HG02610 (cell line): Measurements from ENCODE around the gene HORMAD2.

Experiments
- ATAC-seq: cut with Tn5 transposase; IDR thresholded peaks from one replicate; pipeline ENCODE4 v1.9.1; 2021; ENCODE audit warnings: mild to moderate bottlenecking, moderate library complexity; ENCODE audit not compliant: unreplicated experiment

Gene HORMAD2

DNA sequence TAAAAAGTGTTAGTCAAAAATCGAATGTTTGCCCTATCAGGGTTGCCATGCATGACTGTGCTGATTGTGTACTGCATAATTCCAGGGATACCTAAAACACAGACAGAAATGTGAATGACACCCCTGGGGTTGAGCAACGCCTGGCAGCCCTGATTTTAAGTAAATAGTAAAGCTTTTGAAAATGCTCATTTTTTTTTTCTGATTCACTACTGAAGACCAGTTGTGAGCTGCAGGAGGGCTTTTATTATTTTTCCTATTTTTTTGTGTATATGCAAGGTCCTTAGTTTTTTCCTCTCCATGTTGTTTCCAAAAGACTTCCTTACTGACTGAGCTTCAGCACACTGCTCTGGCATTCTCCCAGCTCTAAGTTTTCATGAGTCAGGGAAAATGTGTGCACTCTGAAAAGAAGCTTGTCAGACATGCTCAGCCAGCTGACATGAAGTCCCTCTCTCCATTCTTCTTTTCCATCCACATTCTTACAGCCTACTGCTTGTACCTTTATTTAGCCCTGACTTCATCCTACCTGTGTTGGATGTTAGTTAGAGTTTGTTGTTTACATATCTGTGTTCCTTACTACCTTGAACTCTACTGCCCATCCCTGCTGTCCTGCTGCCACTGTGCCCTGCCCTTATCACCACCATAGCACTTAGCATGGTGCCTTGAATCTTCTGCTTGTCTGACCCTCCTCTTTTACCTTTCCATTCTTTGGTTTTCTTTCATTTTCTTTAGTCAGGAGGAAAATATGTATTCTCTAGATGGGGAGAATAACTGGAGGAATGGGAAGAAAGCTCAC lies 79.5 kb downstream of the HORMAD2 start:
- ATAC-seq: no peak

DNA sequence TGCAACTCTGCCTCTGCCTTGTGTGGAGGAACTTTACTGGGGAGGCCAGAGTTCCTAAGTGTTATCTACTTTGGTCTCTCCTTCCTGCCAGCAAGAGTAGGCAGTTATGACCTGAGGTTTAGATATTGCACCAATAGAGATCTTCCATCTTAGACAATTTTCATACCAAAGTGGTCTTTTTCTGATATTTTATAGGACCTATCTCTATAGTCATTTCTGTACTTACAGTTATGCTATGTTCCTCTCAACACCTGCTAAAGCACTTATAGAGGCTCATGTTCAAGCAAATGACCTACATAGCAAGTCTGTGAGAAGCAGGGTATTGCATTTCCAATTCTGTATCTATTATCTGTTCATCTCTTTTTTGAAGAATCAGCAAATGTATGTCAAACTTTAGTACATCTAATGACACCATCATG lies 80.8 kb downstream of the HORMAD2 start:
- no peak for ATAC-seq

DNA sequence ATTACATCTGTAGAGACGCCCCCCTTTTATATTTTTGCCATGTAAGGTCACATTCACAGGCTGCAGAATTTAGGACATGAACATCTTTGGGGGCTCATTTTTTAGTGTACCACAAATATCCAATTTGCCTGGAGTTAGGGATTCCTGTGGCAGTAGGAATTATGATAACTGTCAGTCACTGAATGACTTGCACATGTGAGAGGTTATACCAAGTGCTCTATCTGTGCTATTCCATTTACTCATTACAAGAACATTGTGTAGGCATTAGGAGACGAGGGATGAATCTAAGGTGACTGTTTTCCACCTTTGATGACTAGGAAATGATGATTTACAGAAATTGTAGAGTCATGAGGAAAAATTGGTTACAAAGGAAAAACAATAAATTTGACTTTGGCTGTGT lies 87.0 kb downstream of the HORMAD2 start:
- no peak for ATAC-seq

DNA sequence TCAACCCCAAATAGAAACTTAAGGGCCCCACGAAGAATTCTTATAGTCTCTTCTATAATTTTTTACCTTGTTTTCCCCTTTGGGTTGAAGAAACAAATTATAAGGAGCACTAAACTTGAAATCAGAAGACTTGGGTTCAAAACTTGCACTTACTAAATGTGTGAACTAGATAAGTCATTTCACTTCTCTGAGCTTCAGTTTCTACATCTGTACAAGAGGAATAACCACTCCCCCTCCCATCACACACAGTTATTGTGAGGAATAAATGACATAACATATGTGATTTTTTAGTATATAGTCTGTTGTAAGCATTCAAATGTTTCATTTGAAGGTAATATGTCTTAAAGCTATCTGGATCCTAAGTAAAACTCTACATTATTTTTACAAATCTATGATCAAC lies 87.5 kb downstream of the HORMAD2 start:
- ATAC-seq: no peak

- no peak for ATAC-seq
These were observed 88.7 kb downstream of the HORMAD2 start for GRCh38 chr22:30169002-30169401.

DNA sequence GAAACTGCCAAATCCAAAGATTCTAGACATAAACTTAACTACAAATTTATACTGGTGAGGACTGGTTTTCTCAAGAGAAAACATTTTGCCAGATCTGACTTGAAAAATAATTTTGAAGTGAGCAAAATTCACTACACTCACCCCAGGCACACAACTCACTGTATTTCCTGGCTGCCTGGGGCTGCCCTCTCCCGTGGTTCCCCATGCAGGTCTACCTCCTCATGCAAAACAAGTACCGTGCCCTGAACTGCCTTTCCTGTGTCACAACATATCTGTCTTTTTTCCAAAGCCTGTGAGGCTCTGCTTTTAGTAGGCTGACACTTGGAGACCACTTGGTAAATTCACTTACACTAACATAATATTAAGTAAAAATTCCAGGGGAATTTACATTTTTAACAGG lies 89.9 kb downstream of the HORMAD2 start:
- ATAC-seq: no peak

GRCh38 chr22:30171008-30171407 lies 90.7 kb downstream of the HORMAD2 start:
- ATAC-seq: no peak

- ATAC-seq: no peak
These were observed 95.5 kb downstream of the HORMAD2 start for GRCh38 chr22:30175690-30176288.

- no peak for ATAC-seq
These were observed 96.2 kb downstream of the HORMAD2 start for GRCh38 chr22:30176431-30176830.

DNA sequence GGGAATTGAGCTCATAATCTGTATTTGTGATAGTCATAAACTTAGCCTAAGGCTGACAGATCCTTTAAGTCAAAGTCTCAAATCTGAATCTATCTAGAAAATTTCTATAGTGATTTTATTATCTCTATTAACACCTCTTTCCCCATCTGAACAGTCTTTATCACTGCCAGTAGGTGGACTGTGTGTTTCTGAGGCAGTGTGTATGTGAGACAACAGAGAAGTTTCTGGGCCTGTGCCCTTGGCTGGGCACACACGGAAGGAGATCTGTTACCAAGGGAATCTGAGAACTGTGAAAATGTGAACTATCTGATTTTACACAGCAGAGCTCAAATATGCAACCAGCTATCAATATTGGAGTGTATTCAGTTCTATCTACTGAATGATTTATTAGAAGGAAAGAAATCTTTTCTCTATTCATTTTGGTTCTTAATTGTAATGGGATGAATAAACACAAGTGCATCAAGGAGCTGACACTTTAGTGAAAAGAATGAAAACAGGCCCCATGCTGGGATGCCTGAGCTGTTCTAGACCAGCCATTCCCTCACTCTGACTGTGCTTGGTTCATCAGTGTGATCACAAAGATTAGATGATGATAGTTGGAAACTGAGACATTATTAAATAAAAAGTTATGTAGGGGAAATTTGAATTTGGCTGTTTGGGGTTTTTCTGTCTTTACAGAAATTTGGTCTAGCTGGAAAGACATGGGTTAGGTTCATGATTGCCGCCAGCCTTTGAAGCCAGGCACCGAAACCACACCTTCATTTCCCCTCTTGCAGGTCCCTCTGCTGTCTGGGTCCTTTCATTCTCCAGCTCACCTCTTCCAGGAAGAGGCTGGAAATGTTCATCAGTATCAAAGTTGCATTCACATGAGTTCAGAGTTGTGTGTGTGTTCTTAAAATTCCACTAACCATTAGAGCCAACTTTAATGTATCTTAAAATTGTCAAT lies 98.2 kb downstream of the HORMAD2 start:
- no peak for ATAC-seq

- no peak for ATAC-seq
These were observed 100.4 kb downstream of the HORMAD2 start for GRCh38 chr22:30180616-30181015.

DNA sequence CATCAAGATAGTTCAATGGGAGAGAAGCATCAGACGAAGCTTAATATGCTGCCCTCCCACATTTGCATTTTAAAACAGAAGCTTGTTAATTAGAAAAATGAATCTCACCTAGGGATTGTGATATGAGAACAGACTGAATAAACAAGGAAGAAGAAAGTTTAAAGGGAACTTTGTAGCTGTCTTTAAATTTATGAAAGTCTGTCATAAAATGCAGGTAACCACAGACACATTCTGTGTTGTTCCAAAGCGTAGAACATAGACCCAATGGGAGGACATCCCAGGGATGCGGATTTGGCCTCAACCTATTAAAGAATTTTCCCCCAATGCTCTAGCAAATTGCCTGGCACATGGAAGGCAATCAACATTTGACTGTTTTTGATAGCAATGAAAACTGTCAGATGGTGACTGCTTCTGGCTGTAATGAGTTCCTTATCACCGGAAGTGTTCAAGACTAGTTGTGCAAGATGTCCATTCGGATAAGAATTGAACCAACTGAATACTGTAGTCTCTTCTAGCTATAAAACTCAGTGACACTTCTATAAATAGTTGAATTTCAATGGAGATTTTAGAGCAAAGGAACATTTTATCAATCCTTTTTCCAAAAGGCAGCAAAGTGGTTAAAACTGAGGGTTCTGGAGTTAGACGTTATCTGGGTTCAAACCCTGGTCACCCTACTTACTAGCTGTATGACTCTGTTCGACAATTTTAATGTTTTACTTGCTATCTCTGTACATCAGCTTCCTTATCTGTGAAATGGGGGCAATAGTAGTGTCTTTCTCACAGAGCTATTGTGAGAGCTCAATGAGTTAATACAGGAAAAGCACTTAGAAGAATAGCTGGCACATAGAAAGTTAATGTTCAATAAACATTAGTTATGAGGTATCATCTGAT lies 101.4 kb downstream of the HORMAD2 start:
- no peak for ATAC-seq

DNA sequence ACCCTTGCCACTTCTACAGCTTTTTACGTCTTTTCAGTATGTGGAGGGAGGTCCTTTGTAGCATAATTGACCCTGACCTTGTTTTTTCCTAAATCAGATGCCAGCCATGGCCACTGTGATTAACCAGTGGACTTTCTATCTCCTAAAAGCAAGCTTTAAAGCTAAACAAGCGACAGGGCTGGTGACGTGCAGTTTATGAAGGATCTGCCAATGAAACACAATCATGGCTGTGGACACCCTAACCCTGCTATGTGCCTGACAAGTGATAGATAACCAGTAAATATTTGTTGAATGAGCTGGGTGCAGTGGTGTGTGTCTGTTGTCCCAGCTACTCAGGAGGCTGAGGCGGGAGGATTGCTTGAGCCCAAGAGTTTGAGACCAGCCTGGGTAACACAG lies 102.1 kb downstream of the HORMAD2 start:
- ATAC-seq: no peak

GRCh38 chr22:30182815-30183214 lies 102.6 kb downstream of the HORMAD2 start:
- no peak for ATAC-seq

DNA sequence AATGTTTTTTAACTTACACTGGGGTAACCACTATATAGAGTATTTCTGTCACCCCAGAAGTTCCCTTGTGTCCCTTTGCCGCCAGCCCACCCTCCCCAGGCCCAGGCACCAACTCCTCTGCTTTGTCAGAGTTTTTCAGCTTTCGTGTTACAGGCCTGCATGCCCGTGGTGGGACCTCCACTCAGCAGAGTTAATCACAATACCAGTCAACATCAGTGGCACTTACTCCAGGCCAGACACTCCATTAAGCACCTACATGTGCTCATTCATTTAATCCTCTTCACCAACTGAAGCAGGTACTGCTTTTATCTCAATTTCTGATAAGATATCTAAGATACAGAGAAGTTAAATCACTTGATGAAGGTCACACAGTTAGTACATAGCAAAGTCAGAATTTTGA lies 103.0 kb downstream of the HORMAD2 start:
- ATAC-seq: no peak

- ATAC-seq: no peak
These were observed 103.6 kb downstream of the HORMAD2 start for GRCh38 chr22:30183861-30184278.

DNA sequence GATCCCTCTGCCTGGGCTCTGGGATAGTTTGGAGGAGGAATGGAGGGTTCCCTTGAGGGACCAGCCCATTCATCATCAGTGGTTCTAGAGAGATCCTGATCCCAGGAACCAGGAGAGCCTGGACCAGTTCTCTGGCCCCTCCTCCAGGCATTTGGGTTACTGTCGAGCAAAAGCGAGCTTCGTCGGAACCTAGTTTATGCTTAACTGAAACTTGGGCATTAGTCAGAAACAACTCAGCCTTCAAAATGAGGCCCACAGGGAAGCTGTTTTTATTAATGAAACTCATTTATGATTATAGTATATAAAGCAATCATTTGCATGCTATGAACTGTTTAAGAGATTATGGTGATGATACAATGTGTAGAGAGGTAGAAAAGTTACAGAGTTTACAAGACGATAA lies 104.9 kb downstream of the HORMAD2 start:
- no peak for ATAC-seq

- no peak for ATAC-seq
These were observed 105.3 kb downstream of the HORMAD2 start for GRCh38 chr22:30185549-30185948.

DNA sequence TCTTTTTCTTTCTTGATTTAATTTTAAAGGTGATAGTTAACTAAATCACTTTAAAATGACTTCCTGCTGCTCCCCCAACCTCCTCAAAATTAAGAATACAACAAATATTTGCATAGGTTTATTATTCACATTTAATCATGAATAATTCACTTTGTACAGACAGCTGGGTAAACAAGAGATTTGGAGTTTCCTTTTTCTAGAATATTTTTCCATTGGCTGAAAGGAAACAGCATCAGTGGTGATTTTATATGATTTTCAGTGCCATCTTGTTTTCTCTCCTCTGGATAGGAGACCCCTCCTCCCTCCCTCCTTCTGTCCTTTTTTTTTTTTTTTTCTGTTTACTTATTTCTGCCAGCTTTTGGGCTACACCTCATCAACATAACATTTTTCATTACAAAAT lies 105.8 kb downstream of the HORMAD2 start:
- no peak for ATAC-seq

DNA sequence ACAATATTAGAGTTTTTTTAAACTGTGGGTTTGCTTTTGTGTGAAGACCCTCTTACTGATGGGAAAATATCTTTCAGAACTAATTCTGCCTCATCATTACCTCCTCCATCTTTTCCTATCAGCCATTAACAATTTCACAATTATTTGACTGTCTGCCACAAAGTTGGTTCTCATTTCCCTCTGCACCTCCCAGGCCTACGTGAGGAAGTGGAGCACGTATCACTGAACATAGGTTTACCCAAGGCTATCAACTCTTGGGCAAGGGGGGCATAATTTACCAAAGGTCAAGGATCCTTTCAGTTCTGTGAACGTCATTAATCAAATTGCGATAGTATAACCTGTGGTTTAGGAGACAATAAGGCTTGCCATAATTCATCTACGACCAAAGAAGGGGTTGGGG lies 106.2 kb downstream of the HORMAD2 start:
- no peak for ATAC-seq

DNA sequence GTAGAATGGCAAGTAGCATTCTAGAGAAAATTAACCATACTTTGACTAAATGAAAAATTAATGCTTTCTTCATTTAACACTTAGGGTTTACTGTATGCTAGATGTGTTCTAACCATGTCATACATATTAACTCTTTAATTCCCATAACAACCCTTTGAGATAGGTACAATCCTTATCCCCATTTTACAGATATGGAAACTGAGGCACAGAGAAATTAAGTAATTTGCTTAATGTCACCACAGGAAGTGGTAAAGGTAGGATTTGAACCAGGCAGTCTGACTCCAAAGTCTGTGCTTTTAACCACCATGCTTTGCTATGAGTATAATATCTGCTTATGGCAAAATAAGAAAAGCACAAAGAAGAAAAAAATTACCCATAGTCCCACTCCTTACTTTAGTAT lies 106.8 kb downstream of the HORMAD2 start:
- ATAC-seq: no peak
